ENCODE measurements around the gene GFOD1.

The GFOD1 gene

GRCh38 chr6:13369591-13369990 is 117.8 kb downstream of the GFOD1 start:
- DNase-seq (ENCODE audit: low spot score), result no peak
- in situ Hi-C loops (cut with MboI; ENCODE audit: low sequenced_read_pairs, unreplicated experiment), result no loop called here
- TF ChIP-seq CTCF (IDR thresholded peaks at IDR 0.05; ENCODE audit: borderline replicate concordance, control extremely low read depth, extremely low read depth, insufficient read depth, missing control alignments), result no peak

DNA sequence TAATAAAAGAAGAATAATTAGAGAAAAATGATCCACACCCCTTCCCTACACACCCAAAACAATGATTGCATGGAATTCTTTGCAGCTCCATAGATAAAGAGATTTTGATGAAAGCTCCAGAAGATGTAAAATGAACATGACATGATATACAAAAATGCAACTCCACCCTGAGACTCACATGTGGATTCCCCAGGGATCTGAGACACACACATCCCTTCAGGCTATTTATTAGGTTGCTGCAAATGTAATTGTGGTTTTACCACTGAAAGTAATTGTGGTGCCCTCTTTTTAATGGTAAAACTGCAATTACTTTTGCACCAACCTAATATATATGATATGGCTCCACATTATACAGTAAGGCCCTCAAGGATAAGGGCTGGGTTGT is 118.7 kb downstream of the GFOD1 start:
- DNase-seq (ENCODE audit: low spot score), result no peak
- in situ Hi-C loops (cut with MboI; ENCODE audit: low sequenced_read_pairs, unreplicated experiment), result no loop called here
- no peak for TF ChIP-seq CTCF (IDR thresholded peaks at IDR 0.05; ENCODE audit: borderline replicate concordance, control extremely low read depth, extremely low read depth, insufficient read depth, missing control alignments)

- DNase-seq (ENCODE audit: low spot score), result no peak
- in situ Hi-C loops (cut with MboI; ENCODE audit: low sequenced_read_pairs, unreplicated experiment), result no loop called here
- TF ChIP-seq CTCF (IDR thresholded peaks at IDR 0.05; ENCODE audit: borderline replicate concordance, control extremely low read depth, extremely low read depth, insufficient read depth, missing control alignments), result no peak
Measured at GRCh38 chr6:13368079-13368730, 119.2 kb downstream of the GFOD1 start.

GRCh38 chr6:13367396-13367795 is 120.0 kb downstream of the GFOD1 start:
- in situ Hi-C loops (cut with MboI; ENCODE audit: low sequenced_read_pairs, unreplicated experiment), result no loop called here
- TF ChIP-seq CTCF (IDR thresholded peaks at IDR 0.05; ENCODE audit: borderline replicate concordance, control extremely low read depth, extremely low read depth, insufficient read depth, missing control alignments), result no peak
- DNase-seq (ENCODE audit: low spot score), result no peak

DNA sequence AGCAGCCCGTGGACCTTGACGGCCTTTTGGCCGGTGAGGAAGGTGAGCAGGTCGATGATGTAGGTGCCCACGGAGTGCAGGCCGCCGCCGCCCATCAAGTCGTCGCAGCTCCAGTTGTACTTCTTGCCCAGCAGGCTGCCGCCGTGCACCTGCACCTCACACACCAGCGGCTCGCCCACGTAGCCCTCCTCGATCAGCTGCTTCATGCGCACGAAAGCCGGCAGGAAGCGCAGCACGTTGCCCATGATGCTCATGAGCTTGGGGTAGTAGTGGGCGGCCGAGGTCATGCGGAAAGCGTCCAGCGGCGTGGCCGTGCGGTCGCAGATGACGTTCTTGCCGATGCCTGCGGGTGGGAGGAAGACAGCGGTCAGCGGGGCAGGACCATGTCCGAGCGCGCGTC is 122.1 kb downstream of the GFOD1 start:
- in situ Hi-C loops (cut with MboI; ENCODE audit: low sequenced_read_pairs, unreplicated experiment), result no loop called here
- DNase-seq (ENCODE audit: low spot score), result no peak
- TF ChIP-seq CTCF (IDR thresholded peaks at IDR 0.05; ENCODE audit: borderline replicate concordance, control extremely low read depth, extremely low read depth, insufficient read depth, missing control alignments), result no peak

- in situ Hi-C loops (cut with MboI; ENCODE audit: low sequenced_read_pairs, unreplicated experiment), result no loop called here
- TF ChIP-seq CTCF (IDR thresholded peaks at IDR 0.05; ENCODE audit: borderline replicate concordance, control extremely low read depth, extremely low read depth, insufficient read depth, missing control alignments), result no peak
Measured at GRCh38 chr6:13364842-13365241, 122.6 kb downstream of the GFOD1 start.

More at GRCh38 chr6:13364842-13365241, 122.6 kb downstream of the GFOD1 start:
- no peak for DNase-seq (ENCODE audit: low spot score)
